Measurements from ENCODE around the gene CCDC87.

Gene CCDC87

GRCh38 chr11:66631883-66632282 lies 39.0 kb upstream of the CCDC87 start:
- H2AFZ ChIP-seq, result no peak overlapping the region
- peak overlapping the region; percentile 24 for H3K27ac ChIP-seq
- no peaks in the 10 kb centered on the region for H3K36me3 ChIP-seq (ENCODE audit: control insufficient read depth, insufficient read depth, low read length)

GRCh38 chr11:66629356-66629755 lies 36.5 kb upstream of the CCDC87 start:
- Histone ChIP-seq H3K9ac (no peak overlapping the region), H3K4me3 (ENCODE audit: low read depth, low read length) (no peak overlapping the region), H3K36me3 (ENCODE audit: control insufficient read depth, insufficient read depth, low read length) (no peaks in the 10 kb centered on the region), H3K4me2 (ENCODE audit: low read length) (no peak overlapping the region), H3K9me3 (ENCODE audit: control insufficient read depth, low read length) (no peaks in the 10 kb centered on the region), H3K27me3 (ENCODE audit: control insufficient read depth, insufficient read depth, low read length) (no peaks in the 10 kb centered on the region), H2AFZ (no peak overlapping the region), H3K79me2 (peaks cover 36% of the 10 kb centered on the region), H3K27ac (no peak overlapping the region), H3K4me1 (peaks cover 4% of the 10 kb centered on the region)
- no peak for TF ChIP-seq CTCF (IDR thresholded peaks at IDR 0.05)

More at GRCh38 chr11:66631883-66632282, 39.0 kb upstream of the CCDC87 start:
- Histone ChIP-seq H3K4me3 (ENCODE audit: low read depth, low read length) (no peak overlapping the region), H3K9me3 (ENCODE audit: control insufficient read depth, low read length) (no peaks in the 10 kb centered on the region), H3K9ac (no peak overlapping the region), H3K4me2 (ENCODE audit: low read length) (no peak overlapping the region), H3K4me1 (peaks cover 4% of the 10 kb centered on the region), H3K27me3 (ENCODE audit: control insufficient read depth, insufficient read depth, low read length) (no peaks in the 10 kb centered on the region), H3K79me2 (peaks cover 19% of the 10 kb centered on the region)
- no peak for TF ChIP-seq CTCF (IDR thresholded peaks at IDR 0.05)

GRCh38 chr11:66628061-66628603 lies 35.3 kb upstream of the CCDC87 start:
- no peaks in the 10 kb centered on the region for H3K36me3 ChIP-seq (ENCODE audit: control insufficient read depth, insufficient read depth, low read length)
- no peaks in the 10 kb centered on the region for H3K27me3 ChIP-seq (ENCODE audit: control insufficient read depth, insufficient read depth, low read length)
- no peak overlapping the region for H2AFZ ChIP-seq
- H3K79me2 ChIP-seq, result peaks cover 35% of the 10 kb centered on the region
- no peak for TF ChIP-seq CTCF (IDR thresholded peaks at IDR 0.05)
- no peak overlapping the region for H3K4me2 ChIP-seq (ENCODE audit: low read length)
- no peaks in the 10 kb centered on the region for H3K9me3 ChIP-seq (ENCODE audit: control insufficient read depth, low read length)
- no peak overlapping the region for H3K27ac ChIP-seq
- no peak overlapping the region for H3K9ac ChIP-seq
- no peak overlapping the region for H3K4me3 ChIP-seq (ENCODE audit: low read depth, low read length)
- H3K4me1 ChIP-seq, result peaks cover 4% of the 10 kb centered on the region

- H3K4me2 ChIP-seq (ENCODE audit: low read length), result no peak overlapping the region
- no peak for TF ChIP-seq CTCF (IDR thresholded peaks at IDR 0.05)
- H3K9ac ChIP-seq, result no peak overlapping the region
- H3K4me1 ChIP-seq, result peaks cover 3% of the 10 kb centered on the region
- no peak overlapping the region for H3K27ac ChIP-seq
- no peaks in the 10 kb centered on the region for H3K9me3 ChIP-seq (ENCODE audit: control insufficient read depth, low read length)
- H2AFZ ChIP-seq, result no peak overlapping the region
- no peaks in the 10 kb centered on the region for H3K27me3 ChIP-seq (ENCODE audit: control insufficient read depth, insufficient read depth, low read length)
- H3K79me2 ChIP-seq, result peaks cover 35% of the 10 kb centered on the region
- no peak overlapping the region for H3K4me3 ChIP-seq (ENCODE audit: low read depth, low read length)
- no peaks in the 10 kb centered on the region for H3K36me3 ChIP-seq (ENCODE audit: control insufficient read depth, insufficient read depth, low read length)
These were observed 34.1 kb upstream of the CCDC87 start for GRCh38 chr11:66626926-66627325.

- H3K79me2 ChIP-seq, result peaks cover 35% of the 10 kb centered on the region
- H3K36me3 ChIP-seq (ENCODE audit: control insufficient read depth, insufficient read depth, low read length), result no peaks in the 10 kb centered on the region
- H3K9ac ChIP-seq, result no peak overlapping the region
- H3K4me3 ChIP-seq (ENCODE audit: low read depth, low read length), result no peak overlapping the region
- no peaks in the 10 kb centered on the region for H3K4me1 ChIP-seq
- no peaks in the 10 kb centered on the region for H3K9me3 ChIP-seq (ENCODE audit: control insufficient read depth, low read length)
- H3K27ac ChIP-seq, result no peak overlapping the region
- no peaks in the 10 kb centered on the region for H3K27me3 ChIP-seq (ENCODE audit: control insufficient read depth, insufficient read depth, low read length)
- no peak overlapping the region for H2AFZ ChIP-seq
- H3K4me2 ChIP-seq (ENCODE audit: low read length), result no peak overlapping the region
- no peak for TF ChIP-seq CTCF (IDR thresholded peaks at IDR 0.05)
These were observed 33.5 kb upstream of the CCDC87 start for GRCh38 chr11:66626382-66626781.
